Measurements from ENCODE around the gene PRRC2C.

DNA sequence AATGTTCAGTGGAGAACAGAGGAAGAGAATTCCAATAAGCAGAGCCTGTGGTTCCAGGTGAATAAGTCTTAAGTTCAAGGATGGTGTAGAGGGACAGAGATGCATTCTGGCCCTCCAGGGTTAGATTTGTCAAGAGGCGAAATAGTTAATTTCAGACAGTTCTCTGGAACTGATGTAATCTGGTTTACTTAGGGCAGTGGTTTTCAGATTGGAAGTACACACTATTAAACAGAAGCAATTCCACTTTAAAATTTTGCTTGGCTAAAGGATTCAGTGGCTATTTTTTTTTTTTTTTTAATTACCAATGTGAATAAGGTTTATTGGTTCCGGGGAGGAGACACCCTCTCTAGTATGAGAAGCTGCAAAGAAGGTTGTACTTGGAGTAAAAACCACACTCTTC is 111.4 kb downstream of the PRRC2C start:
- no peak for TF ChIP-seq POLR2A (IDR thresholded peaks at IDR 0.05)
- TF ChIP-seq, protein P1, sequence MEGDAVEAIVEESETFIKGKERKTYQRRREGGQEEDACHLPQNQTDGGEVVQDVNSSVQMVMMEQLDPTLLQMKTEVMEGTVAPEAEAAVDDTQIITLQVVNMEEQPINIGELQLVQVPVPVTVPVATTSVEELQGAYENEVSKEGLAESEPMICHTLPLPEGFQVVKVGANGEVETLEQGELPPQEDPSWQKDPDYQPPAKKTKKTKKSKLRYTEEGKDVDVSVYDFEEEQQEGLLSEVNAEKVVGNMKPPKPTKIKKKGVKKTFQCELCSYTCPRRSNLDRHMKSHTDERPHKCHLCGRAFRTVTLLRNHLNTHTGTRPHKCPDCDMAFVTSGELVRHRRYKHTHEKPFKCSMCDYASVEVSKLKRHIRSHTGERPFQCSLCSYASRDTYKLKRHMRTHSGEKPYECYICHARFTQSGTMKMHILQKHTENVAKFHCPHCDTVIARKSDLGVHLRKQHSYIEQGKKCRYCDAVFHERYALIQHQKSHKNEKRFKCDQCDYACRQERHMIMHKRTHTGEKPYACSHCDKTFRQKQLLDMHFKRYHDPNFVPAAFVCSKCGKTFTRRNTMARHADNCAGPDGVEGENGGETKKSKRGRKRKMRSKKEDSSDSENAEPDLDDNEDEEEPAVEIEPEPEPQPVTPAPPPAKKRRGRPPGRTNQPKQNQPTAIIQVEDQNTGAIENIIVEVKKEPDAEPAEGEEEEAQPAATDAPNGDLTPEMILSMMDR (IDR thresholded peaks at IDR 0.05) = no peak
